DMS 273 treated with DMSO at 0.1 percent for 48 hours (cell line): ENCODE data around the gene ZSCAN20.

Source experiments
- DNase-seq: peaks from one replicate; lab custom pipeline; 2025; lab: John Stamatoyannopoulos, UW

The ZSCAN20 gene

GRCh38 chr1:33443705-33444180 is 28.7 kb upstream of the ZSCAN20 start:
- DNase-seq: no peak

- DNase-seq: no peak
Observed at GRCh38 chr1:33445108-33445507, 27.3 kb upstream of the ZSCAN20 start.

- DNase-seq: no peak
Observed at GRCh38 chr1:33446590-33446989, 25.9 kb upstream of the ZSCAN20 start.

DNA sequence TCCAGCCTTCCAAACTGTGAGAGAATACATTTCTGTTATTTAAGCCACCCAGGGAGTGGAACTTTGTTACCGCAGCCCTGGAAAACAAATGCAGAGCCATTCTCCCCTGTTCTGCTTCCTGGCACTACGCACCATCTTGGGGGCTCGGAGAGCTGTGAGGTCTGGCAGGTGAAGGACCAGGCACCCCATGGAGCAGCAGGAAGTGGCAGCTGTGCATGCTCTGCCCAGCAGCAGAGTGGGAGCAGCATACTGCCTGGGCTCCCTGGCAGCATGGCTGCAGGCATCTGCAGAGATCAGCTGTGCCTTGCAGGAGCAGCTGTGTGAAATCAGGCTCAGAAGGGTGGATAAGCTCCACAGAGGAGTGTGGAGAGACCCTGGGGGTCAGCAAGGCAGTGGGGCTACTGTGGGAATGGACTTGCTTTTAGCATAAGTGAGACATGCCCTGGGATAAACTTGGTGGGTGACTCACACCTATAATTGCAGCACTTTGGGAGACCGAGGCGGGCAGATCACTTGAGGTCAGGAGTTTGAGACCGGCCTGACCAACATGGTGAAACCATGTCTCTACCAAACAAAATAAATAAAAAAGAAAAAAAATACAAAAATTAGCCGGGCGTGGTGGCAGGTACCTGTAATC is 17.7 kb upstream of the ZSCAN20 start:
- peak; percentile 46 for DNase-seq

GRCh38 chr1:33455539-33456501 is 16.6 kb upstream of the ZSCAN20 start:
- peak; percentile 70 for DNase-seq

GRCh38 chr1:33456502-33456886 is 16.0 kb upstream of the ZSCAN20 start:
- no peak for DNase-seq

- DNase-seq: no peak
Observed at GRCh38 chr1:33459691-33460090, 12.8 kb upstream of the ZSCAN20 start.

- no peak for DNase-seq
Observed at GRCh38 chr1:33460144-33460543, 12.3 kb upstream of the ZSCAN20 start.

DNA sequence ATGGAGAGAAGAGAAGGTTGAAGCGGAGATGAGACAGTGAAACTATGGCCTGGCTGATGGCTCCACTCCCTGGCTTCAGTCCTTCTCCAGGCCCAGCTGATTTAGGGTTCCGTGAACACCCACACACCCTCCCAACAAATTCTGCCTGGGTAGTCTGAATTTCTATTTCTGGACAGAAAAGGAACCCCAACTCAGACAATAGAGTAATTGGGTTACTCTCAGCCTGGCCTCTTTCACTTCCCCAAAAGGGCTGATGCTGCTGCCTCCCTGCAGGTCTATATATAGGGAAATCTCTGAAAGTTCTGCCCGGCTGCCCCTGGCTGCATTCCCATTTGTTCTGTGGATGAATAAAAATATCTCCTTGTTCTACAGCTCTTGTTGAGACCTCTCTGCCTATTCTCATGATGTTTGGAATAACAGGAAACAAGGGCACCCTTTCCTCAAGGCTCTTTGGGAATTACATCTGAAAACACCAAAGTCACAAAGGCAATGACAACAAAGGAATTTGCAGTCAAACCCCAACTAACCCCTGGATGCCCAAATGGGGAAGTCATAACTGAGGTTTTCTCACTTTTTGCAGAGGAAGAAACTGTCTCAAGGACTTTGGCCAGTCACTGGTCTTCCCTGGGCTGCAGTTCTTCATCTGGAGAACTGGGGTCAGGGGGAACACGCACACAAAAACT is 11.4 kb upstream of the ZSCAN20 start:
- no peak for DNase-seq

DNA sequence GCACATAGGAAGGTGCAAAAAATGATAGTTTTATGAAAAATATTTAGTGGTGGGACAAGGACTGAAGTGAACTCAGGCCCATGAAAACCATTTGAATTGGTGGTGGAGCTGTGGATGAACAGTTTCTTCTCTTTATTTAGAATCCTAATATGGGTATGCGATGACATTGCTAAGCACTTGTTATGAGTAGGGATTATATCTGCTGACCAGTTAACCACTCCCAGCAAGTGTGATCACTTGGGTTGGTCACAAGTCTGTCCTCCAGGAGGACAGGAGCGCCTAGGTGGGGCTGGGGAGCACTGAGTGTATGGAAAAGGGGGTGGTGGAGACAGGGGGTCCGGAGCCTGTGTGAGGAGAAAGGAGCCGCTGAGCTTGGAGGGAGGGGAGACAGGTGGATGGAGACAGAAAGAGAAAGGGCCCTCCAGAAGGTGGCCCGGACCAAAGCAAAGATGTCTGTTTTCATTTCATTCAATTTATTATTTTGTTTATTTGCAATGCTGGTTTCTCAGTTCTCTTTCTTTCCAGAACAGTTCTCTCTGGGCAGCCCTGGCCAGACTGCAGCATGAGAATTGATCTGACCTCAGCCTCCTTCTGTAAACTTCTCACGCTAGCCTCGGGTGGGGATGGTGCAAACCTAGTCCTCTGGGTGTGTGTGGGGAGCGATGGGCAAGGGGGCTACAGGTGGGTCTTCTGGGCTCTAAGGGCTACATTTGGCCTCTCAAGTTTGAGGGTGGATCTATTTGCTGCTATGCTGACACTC is 9.9 kb upstream of the ZSCAN20 start:
- no peak for DNase-seq

DNA sequence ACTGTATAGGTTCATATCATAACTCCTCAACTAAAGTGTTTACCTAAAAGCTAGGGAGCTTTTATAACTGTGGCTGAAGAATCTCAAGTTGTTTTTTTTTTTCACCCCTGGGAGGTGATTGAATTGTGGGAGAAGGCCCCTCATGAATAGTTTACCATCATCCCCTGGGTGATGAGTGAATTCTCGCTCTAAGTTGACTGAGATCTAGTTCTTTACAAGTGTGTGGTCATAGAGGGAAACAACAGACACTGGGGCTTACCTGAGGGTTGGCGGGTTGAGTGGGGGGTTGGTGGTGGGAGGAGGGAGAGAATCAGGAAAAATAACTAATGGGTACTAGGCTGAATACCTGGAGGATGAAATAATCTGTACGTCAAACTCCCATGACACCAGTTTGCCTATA is 7.9 kb upstream of the ZSCAN20 start:
- DNase-seq: no peak

GRCh38 chr1:33465316-33465715 is 7.1 kb upstream of the ZSCAN20 start:
- DNase-seq: no peak

DNA sequence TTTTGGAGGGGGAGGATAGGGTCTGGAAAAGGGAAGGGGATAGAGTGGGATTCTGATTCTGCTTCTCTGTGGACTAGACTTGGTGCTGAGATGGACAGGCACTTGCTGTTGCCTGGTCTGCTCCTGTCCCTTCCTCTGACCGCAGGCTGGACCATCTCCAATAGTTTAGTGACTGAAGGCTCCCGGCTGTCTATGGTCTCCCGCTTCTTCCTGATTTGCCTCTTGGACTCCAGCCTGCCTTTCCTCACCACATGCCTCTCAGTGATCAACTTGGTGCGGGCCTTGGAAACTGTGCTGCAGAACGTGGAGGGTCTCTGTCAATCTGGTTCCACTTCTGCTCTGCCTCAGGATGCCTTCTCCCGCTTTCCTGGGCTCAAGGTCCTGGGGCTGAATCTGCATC is 6.3 kb upstream of the ZSCAN20 start:
- no peak for DNase-seq

DNA sequence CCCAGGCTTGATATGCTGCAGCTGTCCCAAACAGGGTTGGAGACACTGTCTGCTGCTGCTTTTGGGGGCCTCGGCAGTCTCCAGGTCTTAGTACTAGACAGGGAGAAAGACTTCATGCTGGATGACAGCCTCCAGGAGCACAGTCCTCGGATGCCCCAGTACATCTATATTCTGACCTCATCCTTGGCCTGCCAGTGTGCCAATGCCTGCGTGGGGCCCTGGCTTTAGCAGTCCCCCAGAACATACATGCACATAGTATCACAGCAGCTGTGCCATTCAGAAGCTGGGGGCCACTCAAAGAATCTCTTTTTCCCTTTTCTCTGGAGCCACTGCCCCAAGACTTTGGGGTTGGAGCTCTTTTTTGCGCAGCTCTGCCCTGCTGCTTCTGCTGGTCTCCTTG is 4.4 kb upstream of the ZSCAN20 start:
- DNase-seq: no peak

GRCh38 chr1:33468531-33468930 is 3.9 kb upstream of the ZSCAN20 start:
- DNase-seq: no peak

GRCh38 chr1:33468967-33469366 is 3.5 kb upstream of the ZSCAN20 start:
- no peak for DNase-seq

GRCh38 chr1:33469691-33470090 is 2.8 kb upstream of the ZSCAN20 start:
- no peak for DNase-seq

DNA sequence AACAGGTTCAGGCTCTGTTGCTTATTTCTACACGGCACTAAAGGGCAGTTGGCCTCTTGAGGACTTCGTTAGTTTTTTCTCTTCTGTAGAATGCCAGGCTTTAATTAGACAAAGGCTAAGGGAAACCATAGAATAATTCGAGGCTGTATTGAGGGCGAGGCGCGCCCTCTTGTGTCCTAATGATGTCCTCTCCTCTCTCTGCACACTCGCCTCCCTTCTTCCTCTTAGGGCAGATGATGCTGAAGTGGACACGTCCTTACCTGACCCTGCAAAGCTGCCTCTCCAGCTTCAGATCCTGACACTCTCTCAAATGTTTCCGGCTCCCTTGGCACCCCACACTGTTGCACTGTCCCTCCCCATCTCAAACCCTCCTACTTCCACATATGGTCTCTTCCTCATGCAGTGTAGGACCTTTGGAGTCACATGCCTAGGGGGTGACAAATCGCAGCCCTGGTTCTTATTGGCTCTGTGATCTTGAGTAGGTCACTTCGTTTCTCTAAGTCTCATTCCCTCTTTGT is 1.9 kb upstream of the ZSCAN20 start:
- peak; percentile 73 for DNase-seq

GRCh38 chr1:33471416-33471815 is 1.0 kb upstream of the ZSCAN20 start:
- no peak for DNase-seq

DNA sequence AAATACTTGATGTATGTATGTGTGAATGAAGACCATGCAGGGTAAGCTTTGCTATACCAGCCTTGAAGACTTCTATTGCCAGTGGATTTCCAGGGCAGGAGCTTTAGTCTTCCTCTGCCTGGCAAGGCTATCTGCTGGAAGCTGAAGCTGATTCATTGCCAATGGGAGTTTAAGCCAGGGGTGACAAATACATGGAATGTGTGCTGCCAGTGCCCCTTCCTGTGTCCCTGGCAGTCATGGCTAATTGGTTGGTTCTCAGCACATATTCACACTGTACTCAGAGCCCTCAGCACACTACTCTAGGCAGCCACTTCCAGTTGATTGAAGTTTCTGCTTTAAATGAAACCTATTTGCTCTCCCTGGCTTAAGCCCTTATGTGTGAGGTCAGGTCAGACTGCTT is 1.5 kb downstream of the ZSCAN20 start:
- DNase-seq: no peak

GRCh38 chr1:33477451-33477850 is 5.0 kb downstream of the ZSCAN20 start:
- no peak for DNase-seq

DNA sequence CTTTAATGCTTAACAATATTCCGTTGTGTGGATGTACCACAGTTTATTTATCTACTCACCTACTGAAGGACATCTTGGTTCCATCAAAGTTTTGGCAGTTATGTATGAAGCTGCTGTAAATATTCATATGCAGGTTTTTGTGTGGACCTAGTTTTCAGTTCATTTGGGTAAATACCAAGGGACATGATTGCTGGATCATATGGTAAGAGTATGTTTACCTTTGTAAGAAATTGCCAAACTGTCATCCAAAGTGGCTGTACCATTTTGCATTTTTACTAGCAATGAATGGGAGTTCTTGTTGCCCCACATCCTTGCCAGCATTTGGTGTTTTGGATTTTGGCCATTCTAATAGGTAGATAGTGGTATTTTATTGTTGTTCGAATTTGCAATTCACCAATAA is 10.0 kb downstream of the ZSCAN20 start:
- no peak for DNase-seq
